Lower lobe of right lung (tissue), 2 donors: Measurements from ENCODE around the gene TNFSF13B. TPM values are rescaled to one million over a fixed set of nuclear protein-coding genes. Genes with fewer than 3 reads are reported as not detected.

Experiments used
- ATAC-seq, 2 donors: fragments of 200-7000 bp; cut with Tn5 transposase; one replicate each; pipeline ENCODE4 v1.9.1; 2020 to 2022; ENCODE audit warnings: mild to moderate bottlenecking in 2 of 2, moderate library complexity in 2 of 2
- DNase-seq: peaks from one replicate; pipeline ENCODE4 v3.0.0-alpha.2; 2020
- H3K27ac ChIP-seq: fragments of 200-600 bp; one replicate; pipeline ENCODE4 v1.8.0; 2022
- H3K27me3 ChIP-seq: fragments of 200-600 bp; one replicate; pipeline ENCODE4 v1.8.0; 2022; ENCODE audit warnings: low read depth
- H3K36me3 ChIP-seq: fragments of 200-600 bp; one replicate; pipeline ENCODE4 v1.8.0; 2022; ENCODE audit warnings: mild to moderate bottlenecking
- H3K4me1 ChIP-seq: fragments of 200-600 bp; one replicate; pipeline ENCODE4 v1.8.0; 2022
- H3K4me3 ChIP-seq: fragments of 200-600 bp; one replicate; pipeline ENCODE4 v1.8.0; 2022; ENCODE audit warnings: mild to moderate bottlenecking
- H3K9me3 ChIP-seq: fragments of 200-600 bp; one replicate; pipeline ENCODE4 v1.8.0; 2022
- CTCF ChIP-seq: fragments of 200-600 bp; IDR thresholded peaks from one replicate; pipeline ENCODE4 v1.8.0; 2022; ENCODE audit warnings: antibody characterized with exemption, mild to moderate bottlenecking
- intact Hi-C: fragments of 100-400 bp; cut with DNase I; formaldehyde crosslinking; loops from one replicate; pipeline ENCODE4 v1.11.0; 2022
- total RNA-seq: library from RNA; stranded (reverse); fragmentation: NEBNext Ultra II Directional; extraction: Animal tissue kit (Norgen Biotek cat#: 25700); gene quantifications from one replicate; pipeline ENCODE4 v1.2.1, GENCODE V29; 2021
- donor health status: DM: no; HTN: yes; CAD: no; lungs with severe emphysema.

The TNFSF13B gene
- total RNA-seq, 1 donor from 2014 or later = 26.6 TPM

GRCh38 chr13:108315991-108316390, 46.5 kb downstream of the TNFSF13B start:
- DNase-seq = no peak
- Histone ChIP-seq H3K4me1 (no peaks in the 10 kb centered on the region), H3K4me3 (no peak overlapping the region), H3K36me3 (no peaks in the 10 kb centered on the region), H3K27ac (no peak overlapping the region), H3K27me3 (no peaks in the 10 kb centered on the region), H3K9me3 (no peaks in the 10 kb centered on the region)
- intact Hi-C loops = no loop called here
- TF ChIP-seq CTCF = no peak
- ATAC-seq = no peak

- no peak for TF ChIP-seq CTCF
- intact Hi-C loops = no loop called here
- ATAC-seq (no peak), DNase-seq (no peak)
- no peaks in the 10 kb centered on the region for H3K4me1 ChIP-seq
- H3K27me3 ChIP-seq = no peaks in the 10 kb centered on the region
- no peak overlapping the region for H3K27ac ChIP-seq
- no peaks in the 10 kb centered on the region for H3K9me3 ChIP-seq
- no peaks in the 10 kb centered on the region for H3K36me3 ChIP-seq
- H3K4me3 ChIP-seq = no peak overlapping the region
Observed at GRCh38 chr13:108316413-108316812, 46.9 kb downstream of the TNFSF13B start.

GRCh38 chr13:108322206-108322824, 52.8 kb downstream of the TNFSF13B start:
- H3K36me3 ChIP-seq = no peaks in the 10 kb centered on the region
- intact Hi-C loops = loop anchor here (10.0 kb wide), 1 partner anchor 572 kb away; no protein-coding TSS in a partner anchor
- H3K9me3 ChIP-seq = no peaks in the 10 kb centered on the region
- H3K4me1 ChIP-seq = no peaks in the 10 kb centered on the region
- no peaks in the 10 kb centered on the region for H3K27me3 ChIP-seq
- peak; percentile 81 to 86 for ATAC-seq
- H3K4me3 ChIP-seq = no peak overlapping the region
- no peak overlapping the region for H3K27ac ChIP-seq
- DNase-seq = no peak
- peak; percentile 82 for TF ChIP-seq CTCF

- intact Hi-C loops = loop anchor here (10.0 kb wide), 1 partner anchor 572 kb away; no protein-coding TSS in a partner anchor
- Histone ChIP-seq H3K27me3 (no peaks in the 10 kb centered on the region), H3K9me3 (no peaks in the 10 kb centered on the region), H3K36me3 (no peaks in the 10 kb centered on the region), H3K4me1 (no peaks in the 10 kb centered on the region), H3K4me3 (no peak overlapping the region), H3K27ac (no peak overlapping the region)
- no peak for DNase-seq
- no peak for TF ChIP-seq CTCF
- no peak for ATAC-seq
Observed at GRCh38 chr13:108323031-108323430, 53.5 kb downstream of the TNFSF13B start.

- intact Hi-C loops = loop anchor here (10.0 kb wide), 1 partner anchor 569 kb away; no protein-coding TSS in a partner anchor
Observed at GRCh38 chr13:108325863-108326262, 56.3 kb downstream of the TNFSF13B start.

More at GRCh38 chr13:108325863-108326262, 56.3 kb downstream of the TNFSF13B start:
- DNase-seq = no peak
- H3K9me3 ChIP-seq = no peaks in the 10 kb centered on the region
- H3K36me3 ChIP-seq = no peaks in the 10 kb centered on the region
- H3K4me3 ChIP-seq = no peak overlapping the region
- TF ChIP-seq CTCF = no peak
- H3K4me1 ChIP-seq = no peaks in the 10 kb centered on the region
- peaks cover 4% of the 10 kb centered on the region for H3K27me3 ChIP-seq
- no peak for ATAC-seq
- no peak overlapping the region for H3K27ac ChIP-seq
